GM21360 (cell line): ENCODE data around the gene FOLR1.
"Not testable (repeated sequence)": the region's sequence is repeated elsewhere in the genome, so short reads cannot be mapped to it uniquely, and the experiment has no call there.

Experiments used
- ATAC-seq: cut with Tn5 transposase; IDR thresholded peaks from one replicate; pipeline ENCODE4 v1.9.1; 2021; ENCODE audit warnings: mild to moderate bottlenecking, moderate library complexity; ENCODE audit not compliant: unreplicated experiment

Gene FOLR1

GRCh38 chr11:72191961-72192381, at the start of gene FOLR1:
TSS of gene FOLR1 (plus strand) at chr11:72192140. CDS start at chr11:72192174, 34 bp downstream.
- ATAC-seq, result no peak

- ATAC-seq, result not testable (repeated sequence)
Observed at GRCh38 chr11:72142543-72142942, 49.4 kb upstream of the FOLR1 start.

- no peak for ATAC-seq
Observed at GRCh38 chr11:72144807-72145565, 47.0 kb upstream of the FOLR1 start.

GRCh38 chr11:72146625-72147024, 45.3 kb upstream of the FOLR1 start:
- no peak for ATAC-seq

GRCh38 chr11:72150882-72151281, 41.1 kb upstream of the FOLR1 start:
- no peak for ATAC-seq

- not testable (repeated sequence) for ATAC-seq
Observed at GRCh38 chr11:72153874-72154273, 38.1 kb upstream of the FOLR1 start.

GRCh38 chr11:72154816-72155215, 37.1 kb upstream of the FOLR1 start:
- no peak for ATAC-seq

- ATAC-seq, result no peak
Observed at GRCh38 chr11:72155751-72156150, 36.2 kb upstream of the FOLR1 start.

- ATAC-seq, result no peak
Observed at GRCh38 chr11:72157131-72157530, 34.8 kb upstream of the FOLR1 start.

- ATAC-seq, result no peak
Observed at GRCh38 chr11:72160319-72160718, 31.6 kb upstream of the FOLR1 start.

GRCh38 chr11:72162891-72163492, 28.9 kb upstream of the FOLR1 start:
- ATAC-seq, result no peak

GRCh38 chr11:72164187-72164586, 27.8 kb upstream of the FOLR1 start:
- not testable (repeated sequence) for ATAC-seq

- ATAC-seq, result not testable (repeated sequence)
Observed at GRCh38 chr11:72169046-72169555, 22.8 kb upstream of the FOLR1 start.

- ATAC-seq, result not testable (repeated sequence)
Observed at GRCh38 chr11:72169754-72170153, 22.2 kb upstream of the FOLR1 start.

GRCh38 chr11:72172043-72172442, 19.9 kb upstream of the FOLR1 start:
- not testable (repeated sequence) for ATAC-seq

GRCh38 chr11:72173291-72173690, 18.6 kb upstream of the FOLR1 start:
- no peak for ATAC-seq

- no peak for ATAC-seq
Observed at GRCh38 chr11:72174302-72175070, 17.5 kb upstream of the FOLR1 start.

GRCh38 chr11:72177656-72178055, 14.3 kb upstream of the FOLR1 start:
- no peak for ATAC-seq

GRCh38 chr11:72179049-72179803, 12.7 kb upstream of the FOLR1 start:
- ATAC-seq, result no peak

- no peak for ATAC-seq
Observed at GRCh38 chr11:72179804-72180396, 12.0 kb upstream of the FOLR1 start.
